Measurements from ENCODE around the gene LITAF.

The LITAF gene

DNA sequence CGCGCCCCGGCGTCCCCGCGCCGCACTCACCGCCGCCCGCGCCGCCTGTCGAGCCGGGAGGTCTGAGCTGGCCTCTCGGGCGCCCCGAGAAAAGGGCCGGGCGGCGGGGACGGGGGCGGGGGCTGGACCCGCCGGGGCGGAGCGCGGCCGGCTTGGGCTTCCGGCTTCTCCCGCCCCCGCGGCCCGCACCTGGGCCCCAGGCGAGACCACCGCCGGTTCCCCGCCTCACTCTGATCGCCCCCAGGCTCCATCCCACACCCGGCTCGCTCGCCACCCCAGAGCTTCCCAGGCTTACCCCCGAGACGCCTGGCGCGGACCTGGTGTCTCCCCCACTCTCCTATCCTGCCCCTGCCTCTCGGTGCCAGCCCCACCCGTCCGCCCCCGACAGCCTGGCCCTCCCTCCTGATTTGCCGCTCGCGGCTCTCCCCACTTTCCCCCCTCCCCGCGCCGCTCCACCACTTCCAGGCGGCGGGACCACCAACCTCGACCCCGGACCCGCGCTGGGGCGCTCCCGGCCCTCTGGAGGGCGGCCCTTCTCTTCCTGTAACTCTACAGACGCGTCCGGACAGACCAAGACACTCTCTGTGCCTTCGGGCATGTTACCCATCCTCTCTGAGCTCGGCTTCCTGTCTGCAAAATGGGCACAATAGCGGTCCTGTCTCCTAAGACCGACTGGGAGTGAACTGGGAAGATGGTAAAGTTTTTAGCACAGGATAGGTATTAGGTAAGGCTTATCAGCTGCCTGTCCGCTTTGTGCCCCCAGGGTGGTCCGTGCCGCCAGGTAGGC lies at the start of gene LITAF:
TSS of gene LITAF (minus strand) at position 64 of the 787 bp plus-strand sequence. CDS start 30,189 bp downstream, outside the sequence.
- DNase-seq, result peak; percentile 62

DNA sequence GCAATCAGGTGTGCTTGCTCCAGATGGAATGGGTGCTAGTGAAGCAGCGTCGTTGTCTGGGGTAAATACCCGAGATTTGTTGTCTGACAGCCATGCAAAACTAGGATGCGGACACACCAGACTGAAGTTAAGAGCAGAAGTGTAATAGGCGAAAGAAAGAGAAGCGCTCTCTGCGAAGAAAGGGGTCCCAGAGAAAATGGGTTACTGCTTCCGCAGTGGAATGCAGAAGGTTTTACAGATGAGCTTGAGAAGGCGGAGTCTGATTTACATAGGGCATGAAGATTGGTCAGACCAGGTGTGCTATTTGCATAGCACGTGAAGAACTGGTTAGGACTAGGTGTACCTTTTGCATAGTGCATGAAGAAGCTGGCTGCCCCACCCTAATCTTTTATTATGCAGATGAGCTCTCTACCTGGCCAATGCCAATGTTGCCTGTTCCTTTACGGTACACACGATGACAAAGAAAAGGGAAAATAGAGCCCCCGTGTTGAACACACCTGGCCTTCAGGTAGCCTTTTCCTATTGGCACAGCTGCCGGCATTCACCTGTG lies 49.5 kb upstream of the LITAF start:
- peak; percentile 19 for DNase-seq

DNA sequence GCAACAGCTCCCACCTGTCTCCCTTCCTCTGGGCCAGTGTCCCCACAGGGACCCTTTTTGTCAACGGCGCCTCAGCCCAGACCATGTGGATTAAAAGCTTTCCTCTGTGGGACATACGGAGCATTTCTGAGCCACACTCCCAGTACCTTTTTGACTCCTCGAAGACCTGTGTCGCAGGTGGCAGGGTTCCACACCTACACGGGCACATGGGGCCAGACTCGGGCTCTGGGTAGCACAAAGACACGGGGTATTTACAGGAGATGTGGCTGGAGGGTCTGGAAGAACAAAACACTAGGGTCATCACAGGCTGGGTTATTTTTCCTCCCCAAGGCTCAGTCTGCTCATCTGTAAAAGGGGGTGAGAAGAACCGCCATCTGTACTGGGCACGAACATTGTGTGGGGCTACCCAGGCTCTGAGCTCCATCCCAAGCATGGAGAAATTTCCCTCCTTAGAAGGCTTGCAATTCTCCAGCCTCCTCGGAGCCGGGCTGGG lies 49.0 kb upstream of the LITAF start:
- DNase-seq, result no peak

DNA sequence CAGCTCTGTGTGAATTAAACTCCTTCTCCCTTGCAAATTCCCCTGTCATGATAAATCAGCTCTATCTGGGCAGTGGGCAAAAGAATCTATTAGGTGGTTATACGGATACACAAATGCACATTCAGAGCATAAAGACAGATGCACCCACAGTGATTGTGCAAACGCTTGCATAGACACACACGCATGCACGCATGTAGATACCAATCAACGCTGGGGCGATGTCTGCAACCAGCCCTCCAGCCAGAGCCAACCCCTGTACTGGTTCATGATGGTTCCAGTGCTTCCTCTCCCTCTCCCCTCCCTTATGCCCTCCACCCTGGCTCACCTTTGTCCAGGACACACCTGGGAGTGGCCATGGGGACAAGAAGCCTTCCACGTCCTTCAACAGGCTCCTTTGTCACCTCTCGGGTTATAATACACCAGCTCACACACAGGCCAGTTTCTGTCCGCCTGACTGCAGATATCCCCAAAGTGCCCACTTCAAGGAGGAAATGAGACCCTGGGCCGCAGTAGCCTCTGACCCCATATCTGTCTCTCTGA lies 48.5 kb upstream of the LITAF start:
- DNase-seq, result no peak

DNA sequence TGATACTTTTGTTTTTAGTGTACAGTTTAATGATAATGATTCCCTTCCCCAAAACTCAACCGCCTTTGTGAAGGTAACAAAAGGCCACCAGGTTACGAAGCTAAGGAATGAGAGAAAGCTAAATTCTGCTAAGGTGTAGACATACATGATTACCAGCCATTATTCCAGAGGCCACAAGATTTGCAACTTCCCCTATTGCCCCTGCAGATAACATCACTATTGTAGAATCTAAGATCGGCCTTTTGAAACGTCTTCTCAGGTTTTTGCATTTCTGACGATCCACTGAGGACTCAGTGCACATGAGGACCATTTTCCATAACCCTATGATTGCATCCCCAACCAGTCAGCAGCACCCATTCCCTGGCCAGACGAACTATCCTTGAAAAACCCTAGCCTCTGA lies 47.6 kb upstream of the LITAF start:
- DNase-seq, result no peak

DNA sequence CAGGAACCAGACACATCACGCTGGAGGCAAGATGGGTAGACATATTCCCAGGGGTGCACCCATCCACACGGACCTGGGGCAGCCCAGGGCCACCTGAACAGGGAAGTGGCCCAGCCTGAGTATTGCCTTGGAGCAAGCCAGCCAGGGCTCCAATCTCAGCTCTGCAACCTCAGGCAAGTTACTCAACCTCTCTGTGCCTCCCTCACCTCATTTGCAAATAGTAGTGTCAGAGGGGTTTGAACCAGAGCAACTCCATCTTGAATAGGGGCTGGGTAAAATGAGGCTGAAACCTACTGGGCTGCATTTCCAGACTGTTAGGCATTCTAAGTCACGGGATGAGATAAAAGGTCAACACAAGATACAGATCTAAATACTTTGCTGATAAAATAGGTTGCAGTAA lies 46.4 kb upstream of the LITAF start:
- no peak for DNase-seq

DNA sequence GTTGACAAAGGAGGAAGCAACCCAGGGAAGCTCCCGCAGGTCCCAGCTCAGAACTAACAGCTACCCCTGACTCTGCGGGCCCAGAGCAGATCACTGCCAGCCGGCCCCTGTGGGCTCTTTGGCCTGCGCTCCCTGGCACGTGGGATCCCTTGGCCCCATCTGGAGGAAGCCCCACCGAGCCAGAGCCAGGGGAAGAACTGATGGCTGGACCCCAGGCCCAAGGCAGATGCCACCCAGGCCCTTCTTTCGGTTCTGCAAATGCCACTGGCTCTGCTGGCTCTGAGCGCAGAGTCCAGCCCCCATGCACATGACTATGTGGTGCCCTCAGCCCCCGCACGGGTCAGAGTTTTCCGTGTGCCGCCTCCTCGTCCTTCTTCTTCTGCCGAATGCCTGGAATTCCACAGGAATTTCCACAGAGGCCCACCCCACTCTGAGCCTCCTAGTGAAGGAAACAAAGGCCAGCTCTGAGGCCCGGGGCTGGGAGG lies 45.8 kb upstream of the LITAF start:
- no peak for DNase-seq

DNA sequence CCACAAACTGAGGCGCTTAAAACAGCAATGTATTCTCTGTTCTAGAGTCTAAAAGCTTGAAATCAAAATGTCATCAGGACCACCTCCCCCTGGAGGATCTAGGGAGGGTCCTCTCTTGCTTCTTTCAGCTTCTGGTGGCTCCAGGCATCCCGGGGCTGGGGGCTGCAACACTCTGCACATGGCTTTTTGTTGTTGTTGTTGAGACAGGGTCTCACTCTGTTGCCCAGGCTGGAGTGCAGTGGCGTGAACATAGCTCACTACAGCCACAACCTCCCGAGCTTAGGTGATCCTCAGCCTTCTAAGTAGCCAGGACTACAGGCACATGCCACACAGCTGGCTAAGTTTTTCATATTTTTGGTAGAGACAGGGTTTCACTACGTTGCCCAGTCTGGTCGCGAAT lies 44.5 kb upstream of the LITAF start:
- no peak for DNase-seq

DNA sequence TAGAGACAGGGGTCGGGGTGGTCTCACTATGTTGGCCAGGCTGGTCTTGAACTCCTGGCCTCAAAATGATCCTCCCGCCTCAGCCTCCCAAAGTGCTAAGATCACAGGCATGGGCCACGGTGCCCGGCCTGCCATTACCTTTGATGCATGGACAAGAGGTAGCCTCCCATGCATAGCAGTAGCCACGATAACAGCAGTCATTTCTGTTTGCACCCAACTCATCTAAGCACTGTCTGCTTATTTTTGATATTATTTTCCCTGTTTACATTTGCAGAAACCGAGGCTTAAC lies 44.0 kb upstream of the LITAF start:
- no peak for DNase-seq

DNA sequence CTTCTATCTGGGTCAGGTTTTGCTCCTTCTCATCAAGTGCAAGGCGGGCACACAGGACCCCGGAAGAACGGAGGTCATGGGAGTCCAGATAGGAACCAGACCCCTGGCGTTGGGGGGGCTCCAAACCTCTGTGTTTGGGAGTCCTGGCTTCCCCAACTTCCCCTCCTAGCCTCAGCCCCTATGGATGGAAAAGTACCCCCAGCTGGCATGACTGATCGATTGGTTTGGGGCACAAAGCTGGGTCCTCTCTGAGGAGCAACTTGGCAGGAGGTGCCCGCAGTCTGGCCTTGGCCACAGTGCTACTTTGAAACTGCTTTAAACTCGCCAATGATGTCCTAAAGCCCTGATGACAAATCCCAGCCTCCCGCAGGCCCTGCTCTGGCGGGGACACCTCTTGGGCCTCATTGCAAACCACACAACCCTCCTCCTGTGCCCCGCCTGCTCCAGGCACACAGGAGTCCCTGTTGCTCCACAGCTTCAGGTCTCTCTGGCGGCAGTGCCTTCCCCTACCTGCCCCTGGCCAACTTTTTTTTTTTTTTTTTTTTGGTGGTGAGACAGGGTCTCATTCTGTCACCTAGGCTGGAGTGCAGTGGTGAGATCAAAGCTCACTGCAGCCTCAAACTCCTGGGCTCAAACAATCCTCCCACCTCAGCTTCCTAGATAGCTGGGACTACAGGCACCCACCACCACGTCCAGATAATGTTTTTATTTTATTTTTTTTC lies 43.5 kb upstream of the LITAF start:
- DNase-seq, result no peak

DNA sequence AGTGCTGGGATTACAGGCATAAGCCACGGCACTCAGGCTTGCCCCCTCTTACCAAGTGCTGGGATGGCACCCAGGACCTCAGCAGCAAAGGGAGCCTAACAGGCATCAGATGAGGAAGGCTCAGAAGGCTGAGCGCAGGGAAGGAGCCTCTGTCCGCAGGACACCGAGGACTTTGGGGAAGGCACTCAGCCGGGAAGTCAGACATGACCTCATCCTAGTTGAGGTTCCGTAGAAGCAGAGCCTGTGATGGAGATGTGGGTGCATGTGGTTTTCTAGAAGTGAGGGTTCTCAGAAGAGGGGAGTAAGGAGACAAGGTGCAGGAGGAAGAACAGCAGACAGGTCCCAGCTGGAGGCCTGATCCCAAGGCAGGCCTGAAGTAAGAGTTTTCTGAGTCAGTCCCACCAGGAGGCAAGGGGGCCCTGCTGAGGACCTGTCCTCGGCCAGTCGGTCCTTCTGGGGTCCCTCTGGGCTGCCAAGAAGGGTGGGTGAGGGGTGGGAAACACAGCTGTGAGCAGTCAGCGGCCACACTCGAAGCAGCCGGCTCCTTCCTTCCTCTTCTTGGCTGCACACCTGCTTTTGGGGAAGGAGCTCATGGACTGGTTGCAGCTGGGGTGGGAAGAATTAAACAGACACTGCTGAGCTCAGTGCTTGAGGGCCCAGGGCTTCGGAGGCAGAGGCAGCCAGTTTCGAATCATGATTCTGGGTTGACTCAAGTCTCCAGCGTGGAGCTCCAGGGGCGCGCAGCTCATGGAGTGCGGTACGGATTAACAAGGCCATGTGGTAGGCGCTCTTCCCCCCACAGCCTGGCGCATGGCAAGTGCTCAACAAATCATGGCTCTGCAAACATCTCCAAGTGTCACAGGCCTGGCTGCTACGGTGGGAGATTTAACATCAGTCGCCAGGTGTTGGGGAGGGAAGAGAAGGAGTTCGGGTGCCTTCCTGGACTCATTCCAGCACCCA lies 42.6 kb upstream of the LITAF start:
- no peak for DNase-seq

DNA sequence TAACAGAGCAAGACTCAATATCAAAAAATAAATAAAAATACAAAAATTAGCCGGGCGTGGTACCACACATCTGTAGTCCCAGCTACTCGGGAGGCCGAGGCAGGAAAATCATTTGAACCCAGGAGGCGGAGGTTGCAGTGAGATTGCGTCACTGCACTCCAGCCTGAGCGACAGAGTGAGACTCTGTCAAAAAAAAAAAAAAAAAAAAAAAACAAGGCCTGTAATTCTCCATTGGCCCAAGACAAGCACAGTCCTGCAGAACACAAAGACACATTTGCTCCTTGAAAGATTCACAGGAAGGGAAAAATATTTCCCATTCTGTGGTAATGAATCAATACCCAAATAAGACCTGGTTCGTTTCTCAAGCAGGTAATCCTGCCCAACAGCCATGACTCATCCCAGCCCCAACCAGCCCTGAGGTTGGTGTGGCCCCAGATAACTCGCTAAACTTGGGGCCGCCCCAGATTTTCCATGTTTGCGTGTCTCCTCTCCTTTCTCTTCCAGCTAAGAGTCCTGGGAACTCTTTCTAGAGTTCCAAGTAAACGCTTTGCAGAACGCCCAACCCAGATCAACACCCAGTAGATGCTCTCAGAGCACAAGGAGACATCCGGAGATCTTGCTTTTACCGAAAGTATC lies 41.2 kb upstream of the LITAF start:
- DNase-seq, result no peak

DNA sequence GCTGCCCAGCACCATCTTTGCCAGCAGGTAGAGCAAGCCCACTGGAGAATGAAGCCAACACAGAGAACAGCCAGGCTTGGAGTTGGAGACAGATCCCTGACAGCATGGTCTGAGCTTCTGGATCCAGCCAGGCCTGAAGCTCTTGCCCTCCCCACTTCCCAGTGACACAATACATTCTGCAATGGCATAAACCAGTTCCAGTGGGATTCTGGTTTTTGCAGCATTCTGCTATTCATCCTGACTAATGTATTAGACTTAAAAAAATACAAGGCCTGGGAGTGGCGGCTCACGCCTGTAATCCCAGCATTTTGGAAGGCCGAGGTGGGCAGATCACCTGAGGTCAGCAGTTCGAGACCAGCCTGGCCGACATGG lies 40.6 kb upstream of the LITAF start:
- DNase-seq, result no peak

DNA sequence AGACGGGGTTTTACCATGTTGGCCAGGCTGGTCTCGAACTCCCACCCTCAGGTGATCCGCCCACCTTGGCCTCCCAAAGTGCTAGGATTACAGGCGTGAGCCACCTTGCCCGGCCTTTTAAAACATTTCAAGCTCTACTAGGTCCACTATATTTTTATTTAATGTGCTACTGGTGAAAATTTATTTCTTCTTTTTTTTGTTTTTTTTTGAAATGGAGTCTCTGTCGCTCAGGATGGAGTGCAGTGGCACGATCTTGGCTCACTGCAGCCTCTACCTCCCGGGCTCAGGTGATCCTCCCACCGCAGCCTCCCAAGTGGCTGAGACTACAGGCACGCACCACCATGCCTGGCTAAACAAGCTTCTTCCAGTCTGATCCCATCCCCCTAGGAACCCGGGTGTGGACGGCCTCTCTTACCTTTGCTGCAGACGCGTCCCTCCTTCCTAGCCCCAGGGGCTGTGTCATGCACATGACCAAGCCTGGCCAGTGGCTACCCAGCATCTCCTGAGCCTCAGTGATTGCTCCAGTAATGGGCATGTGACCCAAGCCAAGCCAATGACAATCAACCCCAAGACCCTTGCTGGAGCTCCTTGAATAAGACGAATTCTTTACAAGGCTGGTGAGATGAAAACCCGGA lies 40.1 kb upstream of the LITAF start:
- DNase-seq, result no peak

DNA sequence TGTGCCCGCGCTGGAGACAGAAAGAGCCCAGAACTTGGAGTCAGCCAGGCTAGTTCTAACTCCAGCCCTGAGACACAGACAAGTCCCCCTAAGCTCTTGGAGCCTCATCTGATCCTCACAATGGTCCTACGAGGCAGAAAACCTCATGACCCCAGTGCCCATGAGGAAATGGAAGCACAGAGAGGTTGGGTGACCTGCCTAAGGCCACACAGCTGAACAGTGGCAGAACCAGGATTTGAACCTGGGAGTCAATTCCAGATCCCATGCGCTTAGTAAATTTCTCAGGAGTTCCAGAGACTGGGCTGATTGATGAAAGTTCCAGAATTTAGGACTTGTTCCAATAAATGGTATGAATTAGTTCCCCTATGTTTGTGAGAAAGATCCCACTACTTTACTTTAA lies 39.0 kb upstream of the LITAF start:
- DNase-seq, result no peak

DNA sequence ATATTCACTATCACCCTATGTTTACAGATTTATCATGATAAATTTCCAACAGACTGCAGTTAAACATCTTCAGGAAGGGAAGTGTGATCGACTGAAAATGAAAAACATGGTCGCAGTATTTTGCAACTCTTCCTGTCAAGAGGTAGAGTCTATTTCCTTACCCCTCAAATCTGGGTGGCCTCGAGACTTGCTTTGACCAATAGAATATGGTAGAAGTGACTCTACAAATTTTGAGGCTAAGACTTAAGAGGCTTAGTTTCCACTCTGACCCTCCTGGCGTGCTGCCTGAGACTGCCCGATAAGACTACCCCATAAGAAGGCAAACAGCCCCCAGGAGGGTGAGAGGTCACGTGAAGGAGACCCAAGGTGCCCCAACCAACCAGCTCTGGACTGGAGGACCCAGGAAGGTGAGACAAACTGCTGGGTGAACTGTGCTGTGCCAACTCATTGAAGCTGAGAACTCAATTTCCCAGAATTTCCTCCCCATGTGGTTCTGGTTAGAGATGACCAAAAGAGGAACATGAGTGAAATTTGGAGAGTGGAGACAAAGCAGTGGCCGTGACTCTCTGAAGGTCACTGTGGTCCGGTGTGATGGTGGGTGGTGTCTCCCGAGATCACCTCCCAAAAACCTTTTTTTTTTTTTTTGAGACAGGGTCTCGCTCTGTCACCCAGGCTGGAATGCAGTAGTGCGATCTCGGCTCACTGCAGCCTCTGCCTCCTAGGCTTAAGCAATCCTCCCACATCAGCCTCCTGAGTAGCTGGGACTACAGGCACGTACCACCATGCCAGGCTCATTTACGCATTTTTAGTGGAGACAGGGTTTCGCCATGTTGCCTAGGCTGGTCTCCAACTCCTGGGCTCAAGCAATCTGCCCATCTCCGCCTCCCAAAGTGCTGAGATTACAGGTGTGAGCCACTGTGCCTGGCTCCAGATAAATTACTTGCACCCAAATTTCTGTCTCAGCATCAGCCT lies 38.2 kb upstream of the LITAF start:
- no peak for DNase-seq

DNA sequence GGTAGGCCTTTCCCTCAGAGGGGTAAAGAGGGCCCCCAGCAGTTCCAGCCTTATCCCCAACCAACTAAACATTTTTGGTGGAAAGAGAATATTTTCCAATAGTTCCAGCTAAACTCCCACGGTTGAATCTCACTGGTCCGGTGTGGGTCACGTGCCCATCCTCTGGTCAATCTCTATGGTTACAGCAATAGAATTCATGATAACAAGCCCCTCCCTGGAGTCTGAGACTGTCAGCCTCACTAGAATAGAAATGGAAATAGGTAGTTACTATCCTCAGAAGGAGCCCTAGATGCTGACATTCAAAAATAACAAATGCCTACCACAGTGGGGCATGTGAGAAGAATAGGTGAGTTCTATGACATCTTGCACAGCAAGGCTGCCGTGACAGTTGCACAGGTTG lies 37.5 kb upstream of the LITAF start:
- no peak for DNase-seq

DNA sequence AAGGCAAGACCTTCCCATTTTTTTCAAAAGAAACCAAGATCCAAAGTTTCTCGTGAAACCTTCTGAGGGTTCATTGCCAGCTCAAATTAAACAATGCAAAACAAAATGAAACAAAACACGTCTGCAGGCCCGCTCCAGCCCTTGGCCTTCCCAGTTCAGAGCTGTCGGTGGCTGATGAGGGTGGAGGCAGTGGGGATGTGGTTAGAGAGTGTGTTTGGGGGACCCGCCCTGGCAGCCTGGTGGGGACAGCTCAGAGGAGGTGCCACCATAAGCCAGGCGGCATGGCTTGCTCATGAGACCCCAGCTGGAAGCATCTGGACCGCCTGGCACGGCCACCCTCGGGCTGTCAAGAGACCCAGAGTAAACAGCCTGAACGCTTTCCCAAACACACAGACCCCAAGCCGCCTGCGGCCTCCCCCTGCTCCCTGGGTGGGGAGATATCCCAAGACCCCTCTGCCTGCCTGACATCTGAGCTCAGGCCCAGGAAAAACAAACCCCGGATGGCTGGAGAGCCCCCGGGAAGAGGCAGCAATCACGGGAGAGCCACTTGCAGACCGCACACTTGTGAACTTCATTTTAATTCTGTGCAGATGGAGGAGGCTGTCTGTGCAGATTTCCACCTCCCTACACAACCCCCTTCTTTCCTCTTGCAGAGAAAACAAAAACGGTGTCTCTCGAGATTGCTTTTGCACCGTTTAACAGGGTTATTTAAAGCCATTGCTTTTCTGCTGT lies 35.4 kb upstream of the LITAF start:
- peak; percentile 67 for DNase-seq

DNA sequence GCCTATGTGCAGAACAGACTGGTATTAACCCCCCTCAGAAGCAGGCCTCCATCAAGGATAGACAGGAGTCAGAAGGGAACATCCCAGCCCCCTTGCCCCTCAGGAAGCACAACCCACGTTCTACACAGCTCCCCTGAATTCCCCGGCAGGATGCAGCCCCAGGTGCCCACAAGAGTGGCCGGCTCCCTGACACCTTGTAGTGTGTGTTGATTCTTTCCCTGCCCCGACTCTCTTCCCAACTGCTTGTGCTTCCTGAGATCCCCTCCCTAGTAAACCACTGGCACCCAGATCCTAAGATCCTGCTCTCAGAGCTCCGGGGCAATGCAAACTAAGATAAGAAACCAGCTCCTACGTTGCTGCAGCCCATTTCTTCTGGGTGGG lies 34.8 kb upstream of the LITAF start:
- DNase-seq, result no peak

Measured in CD4-positive, alpha-beta T cell treated with Interleukin-10 for 1 hour (primary cell).